ENCODE measurements around the gene TBXA2R. TPM values are rescaled to one million over a fixed set of nuclear protein-coding genes. Genes with fewer than 3 reads are reported as not detected.

The TBXA2R gene
- total RNA-seq, 1 donor from 2014 or later: 4.9 TPM

DNA sequence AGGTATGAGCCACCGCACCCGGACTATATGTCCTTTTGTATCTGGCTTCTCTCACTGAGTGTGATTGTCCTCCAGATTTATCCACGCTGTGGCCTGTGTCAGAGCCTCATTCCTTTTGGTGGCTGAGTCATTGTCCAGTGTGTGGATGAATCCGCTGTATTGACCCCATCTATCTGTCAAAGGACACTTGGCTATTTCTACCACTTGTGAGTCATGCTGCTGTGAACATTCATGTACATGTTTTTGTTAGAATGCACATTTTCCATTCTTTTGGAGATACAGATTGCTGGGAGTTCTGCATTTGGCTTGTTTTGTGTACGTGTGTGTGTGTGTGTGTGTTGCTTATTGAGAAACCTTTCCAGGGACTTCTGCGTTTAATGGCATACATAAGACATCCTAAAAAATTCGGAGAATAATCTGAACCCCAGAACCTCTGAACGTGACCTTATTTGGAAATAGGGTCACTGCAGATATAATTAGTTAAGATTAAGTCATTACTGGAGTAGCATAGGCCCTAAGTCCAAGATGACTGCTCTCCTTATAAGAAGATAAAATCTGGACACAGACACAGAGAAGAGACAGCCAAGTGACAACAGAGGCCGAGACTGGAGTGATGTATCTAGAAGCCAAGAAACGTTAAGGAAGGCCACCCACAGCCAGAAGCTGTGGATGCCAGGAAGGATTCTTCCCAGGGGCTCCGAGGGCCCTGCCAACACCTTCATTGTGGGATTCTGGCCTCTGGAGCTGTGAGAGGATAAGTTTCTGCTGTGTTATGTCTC lies 26.3 kb downstream of the TBXA2R start:
- Histone ChIP-seq H3K27me3 (ENCODE audit: low read depth) (peaks cover 13% of the 10 kb centered on the region), H3K4me1 (peaks cover 12% of the 10 kb centered on the region), H3K27ac (no peak overlapping the region), H3K36me3 (peaks cover 2% of the 10 kb centered on the region), H3K4me3 (no peak overlapping the region), H3K9me3 (no peaks in the 10 kb centered on the region)
- intact Hi-C loops (cut with DNase I): no loop called here
- DNase-seq (no peak), ATAC-seq (no peak)
- TF ChIP-seq, protein P1, sequence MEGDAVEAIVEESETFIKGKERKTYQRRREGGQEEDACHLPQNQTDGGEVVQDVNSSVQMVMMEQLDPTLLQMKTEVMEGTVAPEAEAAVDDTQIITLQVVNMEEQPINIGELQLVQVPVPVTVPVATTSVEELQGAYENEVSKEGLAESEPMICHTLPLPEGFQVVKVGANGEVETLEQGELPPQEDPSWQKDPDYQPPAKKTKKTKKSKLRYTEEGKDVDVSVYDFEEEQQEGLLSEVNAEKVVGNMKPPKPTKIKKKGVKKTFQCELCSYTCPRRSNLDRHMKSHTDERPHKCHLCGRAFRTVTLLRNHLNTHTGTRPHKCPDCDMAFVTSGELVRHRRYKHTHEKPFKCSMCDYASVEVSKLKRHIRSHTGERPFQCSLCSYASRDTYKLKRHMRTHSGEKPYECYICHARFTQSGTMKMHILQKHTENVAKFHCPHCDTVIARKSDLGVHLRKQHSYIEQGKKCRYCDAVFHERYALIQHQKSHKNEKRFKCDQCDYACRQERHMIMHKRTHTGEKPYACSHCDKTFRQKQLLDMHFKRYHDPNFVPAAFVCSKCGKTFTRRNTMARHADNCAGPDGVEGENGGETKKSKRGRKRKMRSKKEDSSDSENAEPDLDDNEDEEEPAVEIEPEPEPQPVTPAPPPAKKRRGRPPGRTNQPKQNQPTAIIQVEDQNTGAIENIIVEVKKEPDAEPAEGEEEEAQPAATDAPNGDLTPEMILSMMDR (IDR thresholded peaks at IDR 0.05): no peak

DNA sequence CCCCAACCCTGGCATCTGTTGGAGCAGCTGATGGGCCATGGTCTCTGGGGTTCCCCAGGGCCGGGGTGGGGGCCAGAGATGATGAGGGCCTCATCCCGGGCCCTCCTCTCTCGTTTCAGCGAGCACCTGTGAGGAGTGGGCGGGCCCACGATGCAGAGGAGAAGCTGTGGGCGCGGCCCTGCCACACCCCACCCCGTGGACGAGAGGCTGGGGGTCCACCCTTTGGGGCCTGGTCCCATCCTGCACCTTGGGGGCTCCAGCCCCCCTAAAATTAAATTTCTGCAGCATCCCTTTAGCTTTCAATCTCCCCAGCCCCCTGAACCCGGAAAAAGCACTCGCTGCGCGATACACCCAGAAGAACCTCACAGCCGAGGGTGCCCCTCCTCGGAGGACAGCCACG lies 28.3 kb downstream of the TBXA2R start:
- ATAC-seq: no peak
- Histone ChIP-seq H3K36me3 (peaks cover 8% of the 10 kb centered on the region), H3K4me1 (peaks cover 14% of the 10 kb centered on the region), H3K27me3 (ENCODE audit: low read depth) (no peaks in the 10 kb centered on the region), H3K27ac (no peak overlapping the region), H3K4me3 (no peak overlapping the region), H3K9me3 (no peaks in the 10 kb centered on the region)
- TF ChIP-seq, protein P1 (IDR thresholded peaks at IDR 0.05): no peak
- intact Hi-C loops (cut with DNase I): no loop called here
- DNase-seq: no peak

DNA sequence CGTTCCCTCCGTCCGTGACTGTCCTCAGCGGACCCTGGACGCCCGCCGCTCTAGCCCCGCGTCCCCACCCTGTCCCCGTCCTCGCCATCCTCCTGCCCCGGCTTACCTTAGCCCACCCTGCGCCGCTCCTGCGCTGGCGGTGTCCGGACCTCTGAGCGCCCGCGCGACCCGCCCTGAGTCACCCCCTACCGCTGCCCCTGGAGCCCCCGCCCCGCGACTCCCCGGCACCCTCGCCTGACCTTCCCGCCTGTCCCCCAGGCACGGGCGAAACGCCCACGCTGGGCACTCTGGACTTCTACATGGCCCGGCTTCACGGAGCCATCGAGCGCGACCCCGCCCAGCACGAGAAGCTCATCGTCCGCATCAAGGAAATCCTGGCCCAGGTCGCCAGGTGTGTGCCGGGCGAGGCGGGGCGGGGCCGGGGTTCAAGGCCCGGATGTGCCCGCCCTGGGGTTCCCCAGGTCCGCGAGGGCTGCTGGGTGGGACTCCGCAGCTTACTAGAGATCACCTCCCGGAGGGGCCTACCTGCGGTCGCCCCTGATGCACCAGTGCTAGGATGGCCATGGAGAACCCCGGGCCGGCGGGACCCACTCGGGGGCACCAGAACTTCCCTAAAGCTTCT lies 28.8 kb downstream of the TBXA2R start:
- ATAC-seq (no peak), DNase-seq (no peak)
- H3K27me3 ChIP-seq (ENCODE audit: low read depth): no peaks in the 10 kb centered on the region
- no peak overlapping the region for H3K27ac ChIP-seq
- TF ChIP-seq, protein P1 (IDR thresholded peaks at IDR 0.05): no peak
- H3K4me1 ChIP-seq: peaks cover 15% of the 10 kb centered on the region
- no peak overlapping the region for H3K4me3 ChIP-seq
- intact Hi-C loops (cut with DNase I): no loop called here
- peaks cover 8% of the 10 kb centered on the region for H3K36me3 ChIP-seq
- no peaks in the 10 kb centered on the region for H3K9me3 ChIP-seq

DNA sequence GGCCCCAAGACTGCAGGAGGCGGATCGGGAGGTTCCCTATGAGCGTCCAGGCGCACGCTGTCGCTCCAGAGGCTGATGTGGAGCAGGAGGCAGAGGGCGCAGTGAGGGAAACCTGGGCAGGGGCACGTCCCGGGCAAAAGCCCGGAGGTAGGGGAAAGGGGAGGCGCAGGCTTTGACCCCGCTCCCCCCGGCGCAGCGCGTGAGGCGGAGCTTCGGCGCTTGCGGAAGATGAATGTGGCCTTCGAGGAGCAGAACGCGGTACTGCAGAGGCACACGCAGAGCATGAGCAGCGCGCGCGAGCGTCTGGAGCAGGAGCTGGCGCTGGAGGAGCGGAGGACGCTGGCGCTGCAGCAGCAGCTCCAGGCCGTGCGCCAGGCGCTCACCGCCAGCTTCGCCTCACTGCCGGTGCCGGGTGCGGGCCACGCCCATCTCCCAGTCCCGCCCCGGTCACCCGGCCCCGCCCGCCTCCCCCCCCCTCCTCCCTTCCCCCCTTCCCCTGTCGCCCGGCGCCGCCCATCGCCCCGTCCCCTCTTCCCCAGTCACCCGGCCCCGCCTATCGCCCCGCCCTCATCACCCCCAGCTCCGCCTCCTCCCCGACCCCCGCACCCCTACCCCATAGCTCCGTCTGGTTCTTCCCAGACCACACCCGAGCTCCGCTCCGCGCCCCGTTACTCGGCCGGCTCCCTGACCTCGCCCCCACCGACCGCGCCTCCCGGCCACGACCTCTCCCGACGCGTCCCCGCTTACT lies 29.8 kb downstream of the TBXA2R start:
- no peak for ATAC-seq
- Histone ChIP-seq H3K27me3 (ENCODE audit: low read depth) (no peaks in the 10 kb centered on the region), H3K4me1 (peaks cover 20% of the 10 kb centered on the region), H3K4me3 (peak overlapping the region; percentile 34), H3K36me3 (peaks cover 8% of the 10 kb centered on the region), H3K9me3 (no peaks in the 10 kb centered on the region), H3K27ac (no peak overlapping the region)
- no peak for DNase-seq
- TF ChIP-seq, protein P1 (IDR thresholded peaks at IDR 0.05): no peak
- intact Hi-C loops (cut with DNase I): no loop called here

DNA sequence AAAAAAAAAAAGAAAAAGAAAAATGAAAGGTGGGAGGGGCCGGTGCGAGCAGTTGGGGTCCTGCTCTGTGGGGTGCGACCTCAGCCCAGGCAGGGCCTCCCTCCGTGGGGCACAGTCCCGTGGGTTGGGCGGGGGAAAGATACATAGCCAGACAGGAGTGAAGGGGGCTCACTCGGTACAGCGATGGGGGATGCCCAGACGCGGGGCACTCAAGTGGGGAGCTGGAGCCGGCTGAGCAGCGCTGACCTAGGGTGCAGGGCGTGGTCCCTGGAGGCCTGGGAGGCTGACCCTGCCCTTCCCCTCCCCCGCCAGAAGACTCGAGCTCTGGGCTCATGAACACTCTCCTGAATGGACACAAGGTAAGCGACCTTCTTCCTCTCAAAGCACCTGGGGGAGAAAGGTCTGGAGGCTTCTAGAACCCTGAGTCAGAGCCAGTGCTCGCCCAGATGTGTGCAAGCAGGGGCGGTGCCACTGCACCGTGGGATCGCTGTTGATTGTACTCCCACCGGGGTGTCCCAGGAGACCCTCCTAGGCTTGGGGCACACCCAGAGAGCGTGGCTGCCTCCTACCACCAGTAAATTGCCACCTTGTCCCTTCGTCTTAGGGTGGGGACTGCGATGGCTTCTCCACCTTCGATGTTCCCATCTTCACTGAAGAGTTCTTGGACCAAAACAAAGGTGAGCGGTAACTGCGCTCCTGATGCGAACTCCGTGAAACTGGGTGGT lies 30.6 kb downstream of the TBXA2R start:
- Histone ChIP-seq H3K27ac (no peak overlapping the region), H3K27me3 (ENCODE audit: low read depth) (no peaks in the 10 kb centered on the region), H3K4me1 (peaks cover 23% of the 10 kb centered on the region), H3K9me3 (no peaks in the 10 kb centered on the region), H3K36me3 (peaks cover 8% of the 10 kb centered on the region), H3K4me3 (peak overlapping the region; percentile 34)
- intact Hi-C loops (cut with DNase I): no loop called here
- DNase-seq: no peak
- ATAC-seq: no peak
- TF ChIP-seq, protein P1 (IDR thresholded peaks at IDR 0.05): no peak

Measured in lower lobe of right lung (tissue), 2 donors.